A673 (cell line): Measurements from ENCODE around the gene PALS1.

Experiments used
- EZH2 ChIP-seq: fragments of 200-600 bp; sonication (generic); IDR thresholded peaks from 2 replicates; pipeline ENCODE4 v1.6.1; 2017; ENCODE audit warnings: borderline replicate concordance, low read depth, mild to moderate bottlenecking, mixed read lengths, antibody characterized with exemption, low read length; ENCODE audit not compliant: poor library complexity, severe bottlenecking
- TF ChIP-seq, protein P1 (sequence below): fragments of 300-800, 200-600 bp; sonication (generic); conservative IDR thresholded peaks from 2 replicates; pipeline ENCODE4 v1.5.1; 2017; ENCODE audit warnings: low read depth, mild to moderate bottlenecking, antibody characterized with exemption, low read length, moderate library complexity, mixed read lengths

- TF ChIP-seq, protein P1, sequence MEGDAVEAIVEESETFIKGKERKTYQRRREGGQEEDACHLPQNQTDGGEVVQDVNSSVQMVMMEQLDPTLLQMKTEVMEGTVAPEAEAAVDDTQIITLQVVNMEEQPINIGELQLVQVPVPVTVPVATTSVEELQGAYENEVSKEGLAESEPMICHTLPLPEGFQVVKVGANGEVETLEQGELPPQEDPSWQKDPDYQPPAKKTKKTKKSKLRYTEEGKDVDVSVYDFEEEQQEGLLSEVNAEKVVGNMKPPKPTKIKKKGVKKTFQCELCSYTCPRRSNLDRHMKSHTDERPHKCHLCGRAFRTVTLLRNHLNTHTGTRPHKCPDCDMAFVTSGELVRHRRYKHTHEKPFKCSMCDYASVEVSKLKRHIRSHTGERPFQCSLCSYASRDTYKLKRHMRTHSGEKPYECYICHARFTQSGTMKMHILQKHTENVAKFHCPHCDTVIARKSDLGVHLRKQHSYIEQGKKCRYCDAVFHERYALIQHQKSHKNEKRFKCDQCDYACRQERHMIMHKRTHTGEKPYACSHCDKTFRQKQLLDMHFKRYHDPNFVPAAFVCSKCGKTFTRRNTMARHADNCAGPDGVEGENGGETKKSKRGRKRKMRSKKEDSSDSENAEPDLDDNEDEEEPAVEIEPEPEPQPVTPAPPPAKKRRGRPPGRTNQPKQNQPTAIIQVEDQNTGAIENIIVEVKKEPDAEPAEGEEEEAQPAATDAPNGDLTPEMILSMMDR: no peak
- TF ChIP-seq EZH2: no peak
These were observed 16.7 kb downstream of the PALS1 start for GRCh38 chr14:67257906-67258305.
